HG03025 (cell line): ENCODE data around the gene BCORL1.

Source experiments
- ATAC-seq: cut with Tn5 transposase; IDR thresholded peaks from one replicate; pipeline ENCODE4 v1.9.1; 2021; ENCODE audit warnings: mild to moderate bottlenecking, moderate library complexity; ENCODE audit not compliant: unreplicated experiment, low FRiP score

The BCORL1 gene

DNA sequence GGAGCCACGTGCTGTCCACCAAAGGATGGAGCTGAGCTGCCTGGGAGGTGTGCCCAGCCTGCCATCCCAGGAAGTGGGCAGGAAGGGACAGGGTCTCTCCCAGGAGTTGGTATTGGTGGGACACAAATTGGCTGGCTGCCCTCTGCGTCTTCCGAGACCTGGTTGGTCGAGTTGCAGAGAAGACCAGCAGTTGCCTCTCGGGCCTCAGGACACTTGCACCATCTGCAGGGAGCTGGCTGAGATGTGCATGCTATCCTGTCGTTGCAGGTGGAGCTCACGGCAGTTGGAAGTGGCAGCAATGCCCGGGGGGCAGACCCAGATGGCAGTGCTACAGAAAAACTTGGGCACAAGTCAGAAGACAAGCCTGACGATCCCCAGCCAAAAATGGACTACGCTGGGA is 30.2 kb downstream of the BCORL1 start:
- ATAC-seq = no peak

DNA sequence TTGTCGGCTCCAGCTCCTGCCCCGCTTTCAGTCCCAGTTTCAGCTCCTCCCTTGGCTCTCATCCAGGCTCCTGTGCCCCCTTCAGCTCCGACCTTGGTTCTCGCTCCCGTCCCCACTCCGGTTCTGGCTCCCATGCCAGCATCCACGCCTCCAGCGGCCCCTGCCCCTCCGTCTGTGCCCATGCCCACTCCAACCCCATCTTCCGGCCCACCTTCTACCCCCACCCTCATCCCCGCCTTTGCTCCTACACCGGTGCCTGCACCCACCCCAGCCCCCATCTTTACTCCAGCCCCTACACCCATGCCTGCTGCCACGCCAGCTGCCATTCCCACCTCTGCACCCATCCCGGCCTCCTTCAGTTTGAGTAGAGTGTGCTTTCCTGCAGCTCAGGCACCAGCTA is 31.2 kb downstream of the BCORL1 start:
- ATAC-seq = no peak

DNA sequence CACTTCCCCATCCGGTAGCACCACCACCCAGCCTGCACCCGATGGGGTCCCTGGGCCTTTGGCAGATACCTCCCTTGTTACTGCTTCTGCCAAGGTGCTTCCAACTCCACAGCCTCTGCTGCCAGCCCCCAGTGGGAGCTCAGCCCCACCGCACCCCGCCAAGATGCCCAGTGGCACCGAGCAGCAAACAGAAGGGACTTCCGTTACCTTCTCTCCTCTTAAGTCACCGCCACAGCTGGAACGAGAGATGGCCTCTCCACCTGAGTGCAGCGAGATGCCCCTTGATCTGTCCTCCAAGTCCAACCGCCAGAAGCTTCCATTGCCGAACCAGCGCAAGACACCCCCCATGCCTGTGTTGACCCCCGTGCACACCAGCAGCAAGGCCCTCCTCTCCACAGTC is 31.9 kb downstream of the BCORL1 start:
- ATAC-seq = no peak

DNA sequence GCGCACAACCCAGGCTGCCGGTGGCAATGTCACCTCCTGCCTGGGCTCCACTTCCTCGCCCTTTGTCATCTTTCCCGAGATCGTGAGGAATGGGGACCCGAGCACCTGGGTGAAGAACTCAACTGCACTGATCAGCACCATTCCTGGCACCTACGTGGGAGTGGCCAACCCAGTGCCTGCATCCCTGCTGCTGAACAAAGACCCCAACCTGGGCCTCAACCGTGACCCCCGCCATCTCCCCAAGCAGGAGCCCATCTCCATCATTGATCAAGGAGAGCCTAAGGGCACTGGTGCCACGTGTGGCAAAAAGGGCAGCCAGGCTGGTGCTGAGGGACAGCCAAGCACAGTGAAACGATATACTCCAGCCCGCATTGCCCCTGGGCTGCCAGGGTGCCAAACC is 32.3 kb downstream of the BCORL1 start:
- ATAC-seq = no peak

DNA sequence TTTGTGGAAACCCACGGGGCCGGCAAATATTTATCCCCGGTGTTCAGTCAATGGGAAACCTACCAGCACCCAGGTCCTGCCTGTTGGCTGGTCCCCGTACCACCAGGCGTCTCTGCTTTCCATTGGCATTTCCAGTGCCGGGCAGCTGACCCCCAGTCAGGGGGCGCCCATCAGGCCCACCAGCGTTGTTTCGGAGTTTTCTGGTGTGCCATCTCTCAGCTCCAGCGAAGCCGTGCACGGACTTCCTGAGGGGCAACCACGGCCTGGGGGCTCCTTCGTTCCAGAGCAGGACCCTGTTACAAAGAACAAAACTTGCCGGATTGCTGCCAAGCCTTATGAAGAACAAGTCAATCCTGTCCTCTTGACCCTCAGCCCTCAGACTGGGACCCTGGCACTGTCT is 32.7 kb downstream of the BCORL1 start:
- no peak for ATAC-seq

DNA sequence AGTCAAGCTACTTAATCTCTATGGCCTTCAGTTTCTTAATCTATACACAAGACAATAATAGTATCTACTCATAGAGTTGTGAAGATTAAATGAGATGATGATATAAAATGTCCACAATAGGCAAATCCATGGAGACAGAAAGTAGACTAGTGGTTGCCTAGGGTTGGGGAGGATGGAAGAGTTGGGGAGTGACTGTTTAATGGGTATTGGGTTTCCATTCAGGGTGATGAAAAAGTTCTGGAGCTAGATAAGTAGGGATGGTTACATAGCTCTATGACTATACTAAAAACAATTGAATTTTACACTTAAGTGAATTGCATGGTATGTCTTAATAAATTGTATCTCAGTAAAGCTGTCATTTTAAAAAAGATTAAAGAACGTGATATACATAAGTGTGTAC is 35.7 kb downstream of the BCORL1 start:
- ATAC-seq = no peak

DNA sequence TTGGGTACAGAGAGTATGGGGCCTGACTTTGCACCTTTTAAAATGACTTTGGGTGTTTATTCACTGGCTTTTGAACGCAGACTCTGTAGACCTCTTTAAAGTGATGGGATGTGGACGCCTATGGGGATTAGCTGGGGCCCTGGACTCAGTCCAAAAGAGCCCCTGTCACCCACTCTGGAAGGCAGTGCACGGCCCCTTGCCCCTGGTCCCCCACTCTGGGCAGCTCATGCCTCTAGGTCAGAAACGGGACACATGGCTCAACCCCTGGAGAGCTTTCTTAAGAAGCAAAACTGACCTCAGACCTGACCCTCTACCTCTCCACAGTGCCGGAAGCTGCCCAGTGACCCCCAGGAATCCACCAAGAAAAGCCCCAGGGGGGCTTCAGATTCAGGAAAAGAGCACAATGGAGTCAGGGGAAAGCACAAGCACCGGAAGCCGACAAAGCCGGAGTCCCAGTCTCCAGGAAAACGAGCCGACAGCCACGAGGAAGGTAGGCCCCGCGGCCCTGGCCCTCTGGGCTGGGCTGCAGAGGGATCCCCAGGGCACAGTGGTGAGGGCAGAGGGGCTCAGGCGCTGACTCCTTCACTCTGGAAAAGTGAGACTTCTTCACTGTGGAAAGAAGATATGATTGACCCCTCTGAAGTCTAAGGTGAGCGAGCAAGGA is 38.4 kb downstream of the BCORL1 start:
- no peak for ATAC-seq

DNA sequence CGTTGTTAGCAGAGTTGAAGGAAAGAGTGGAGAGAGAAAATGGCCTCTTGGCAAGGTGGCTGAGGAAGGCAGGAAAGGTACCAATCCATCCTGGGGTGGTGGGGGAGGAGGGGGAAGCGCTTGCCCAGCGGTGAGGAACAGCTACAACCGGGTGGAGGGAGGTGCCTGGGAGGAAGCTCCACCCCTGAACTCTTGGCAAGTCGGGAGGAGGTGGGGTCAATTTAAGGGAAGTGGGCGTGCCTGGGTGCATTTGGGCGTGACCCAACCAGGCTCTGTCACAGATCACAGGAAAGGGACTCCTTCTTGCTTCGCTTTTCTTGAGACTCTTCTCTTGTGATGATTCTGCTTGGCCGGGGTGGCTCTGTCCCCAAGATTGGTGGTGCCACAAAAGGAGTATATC is 41.7 kb downstream of the BCORL1 start:
- ATAC-seq = peak; percentile 84

DNA sequence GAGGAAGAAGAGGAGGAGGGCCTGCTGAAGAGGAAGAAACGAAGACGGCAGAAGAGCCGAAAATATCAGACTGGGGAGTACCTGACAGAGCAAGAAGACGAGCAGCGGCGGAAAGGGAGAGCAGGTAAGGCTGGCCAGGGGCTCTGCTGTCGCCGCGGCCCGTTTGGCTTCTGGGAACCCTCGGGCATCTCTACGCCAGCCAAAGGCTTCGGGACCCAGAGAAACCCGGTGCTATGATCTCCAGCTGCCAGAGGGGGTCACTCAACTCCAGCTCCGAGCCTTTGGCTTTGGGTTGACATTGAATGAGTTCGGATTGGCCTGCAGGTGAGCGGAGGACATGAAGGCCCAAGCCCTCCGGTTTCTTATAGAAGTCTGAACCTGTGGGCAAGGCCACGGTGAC is 42.8 kb downstream of the BCORL1 start:
- ATAC-seq = no peak

DNA sequence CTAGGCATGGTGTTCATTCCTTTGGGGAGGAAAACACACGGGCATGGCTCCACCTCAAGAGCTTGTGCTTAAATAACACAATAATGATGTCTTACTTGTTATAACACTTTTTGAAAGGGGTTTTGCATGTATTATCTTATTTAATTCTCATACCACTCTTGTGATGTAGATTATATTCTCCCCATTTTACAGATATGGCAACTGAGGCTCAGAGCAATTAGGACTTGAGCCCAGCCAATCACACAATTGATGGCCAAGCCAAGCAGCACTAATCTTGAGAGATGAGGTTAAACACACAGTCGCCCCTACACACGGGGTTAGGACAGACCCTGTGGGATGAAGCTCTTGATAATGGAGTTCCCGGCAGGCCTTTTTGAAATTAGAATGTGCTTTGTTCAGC is 45.1 kb downstream of the BCORL1 start:
- no peak for ATAC-seq

DNA sequence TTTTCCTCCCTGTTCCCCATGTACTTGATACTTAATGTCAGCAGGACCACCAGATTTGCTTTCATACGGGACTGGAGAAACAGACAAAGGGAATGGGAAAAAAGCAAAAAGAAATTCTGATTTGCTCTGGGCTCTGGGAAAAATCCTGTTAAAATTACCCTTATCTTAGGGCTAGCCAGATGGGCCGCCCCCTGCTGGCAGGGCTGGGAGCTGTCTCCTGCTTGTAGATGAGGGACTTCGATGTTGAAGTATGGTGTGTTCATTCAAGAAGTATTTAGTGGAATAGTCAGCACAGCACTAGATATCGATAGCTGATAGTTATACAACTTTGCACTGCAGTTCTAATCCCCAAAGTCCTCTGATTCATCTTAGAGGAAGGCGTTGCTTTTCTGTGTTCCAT is 45.8 kb downstream of the BCORL1 start:
- no peak for ATAC-seq

DNA sequence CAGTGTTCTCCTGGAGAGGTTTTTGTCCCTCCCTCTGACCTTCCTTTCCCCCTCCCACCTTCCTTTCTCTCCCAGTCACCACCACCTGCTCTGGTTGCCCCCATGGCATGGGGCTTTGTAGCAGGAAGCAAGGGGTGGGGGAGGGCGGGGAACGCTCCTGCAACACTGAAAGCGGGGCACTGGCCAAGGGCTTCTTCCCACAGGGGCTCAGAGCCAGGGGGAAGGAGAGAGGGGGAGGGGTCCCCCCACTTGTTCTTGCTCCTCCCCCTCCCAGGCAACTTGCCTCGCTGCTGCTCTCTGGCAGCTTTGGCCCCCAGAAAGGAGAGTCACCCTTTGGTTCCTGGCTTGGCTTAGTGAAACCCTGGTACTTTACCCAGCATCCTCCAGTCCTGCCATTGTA is 48.4 kb downstream of the BCORL1 start:
- no peak for ATAC-seq

DNA sequence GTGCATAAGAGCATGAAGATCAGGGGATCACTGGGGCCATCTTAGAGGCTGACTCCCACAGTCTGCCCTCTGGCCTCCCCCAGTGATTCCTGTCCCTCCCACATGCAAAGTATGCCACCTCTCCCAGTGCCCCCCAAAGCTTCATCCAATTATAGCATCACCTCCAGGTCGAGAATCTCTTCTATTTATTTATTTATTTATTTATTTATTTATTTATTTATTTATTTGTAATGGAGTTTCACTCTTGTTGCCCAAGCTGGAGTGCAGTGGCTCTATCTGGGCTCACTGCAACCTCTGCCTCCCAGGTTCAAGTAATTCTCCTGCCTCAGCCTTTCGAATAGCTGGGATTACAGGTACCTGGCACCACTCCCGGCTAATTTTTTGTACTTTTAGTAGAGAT is 50.1 kb downstream of the BCORL1 start:
- no peak for ATAC-seq

DNA sequence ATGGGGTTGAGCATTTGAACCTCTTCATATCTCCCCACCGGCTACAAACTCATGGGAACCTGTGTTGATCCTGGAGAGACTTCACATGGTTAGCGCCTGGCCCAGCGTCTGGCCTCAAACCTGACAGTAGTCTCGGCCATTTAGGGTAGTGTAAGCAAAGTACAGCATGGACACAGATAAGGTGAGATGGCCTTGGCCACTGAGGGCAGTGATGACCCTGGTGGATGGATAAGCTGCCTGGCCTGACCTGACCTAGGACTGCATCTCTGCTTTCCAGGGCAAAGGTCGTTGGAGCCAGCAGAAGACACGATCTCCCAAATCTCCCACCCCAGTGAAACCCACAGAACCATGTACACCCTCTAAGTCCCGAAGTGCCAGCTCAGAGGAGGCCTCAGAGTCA is 51.7 kb downstream of the BCORL1 start:
- no peak for ATAC-seq

DNA sequence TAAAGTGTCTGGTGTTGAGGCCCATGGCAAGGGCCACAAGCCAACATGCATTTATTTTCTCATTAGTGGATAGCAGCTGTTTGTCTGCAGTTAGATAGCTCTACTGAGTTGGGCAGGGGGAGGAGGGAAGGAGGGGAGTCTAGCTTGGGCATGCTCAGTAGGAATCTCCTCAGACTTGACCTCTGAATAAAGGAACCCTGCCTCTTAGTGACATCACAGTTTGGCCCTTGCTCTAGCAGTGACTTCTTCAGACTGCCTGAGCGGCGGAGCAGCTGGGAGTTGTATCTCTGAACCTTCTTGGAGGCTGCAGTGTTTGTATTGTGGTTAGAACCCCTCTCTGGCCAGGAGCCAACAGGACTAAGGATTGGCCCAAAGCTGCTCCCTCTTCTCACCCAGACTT is 57.4 kb downstream of the BCORL1 start:
- no peak for ATAC-seq

DNA sequence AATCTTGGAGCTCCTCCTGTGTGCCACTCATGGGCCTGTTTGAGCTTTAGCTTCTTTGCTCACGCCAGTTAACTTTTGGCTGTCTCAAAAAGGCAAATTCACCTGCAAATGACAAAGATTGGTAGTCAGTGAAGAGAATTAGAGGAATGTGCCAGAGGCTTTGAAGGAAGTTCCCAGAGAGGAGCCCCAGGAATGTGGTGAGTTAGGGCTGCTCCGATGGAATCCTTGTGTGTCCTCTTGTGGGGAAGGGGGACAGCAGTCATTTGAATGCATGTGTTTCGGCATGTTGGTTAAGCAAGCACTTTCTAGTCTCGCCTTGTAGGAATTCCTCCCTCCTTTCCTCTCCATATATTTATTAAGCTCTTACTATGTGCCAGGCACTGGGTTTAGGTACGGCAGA is 65.0 kb downstream of the BCORL1 start:
- no peak for ATAC-seq

DNA sequence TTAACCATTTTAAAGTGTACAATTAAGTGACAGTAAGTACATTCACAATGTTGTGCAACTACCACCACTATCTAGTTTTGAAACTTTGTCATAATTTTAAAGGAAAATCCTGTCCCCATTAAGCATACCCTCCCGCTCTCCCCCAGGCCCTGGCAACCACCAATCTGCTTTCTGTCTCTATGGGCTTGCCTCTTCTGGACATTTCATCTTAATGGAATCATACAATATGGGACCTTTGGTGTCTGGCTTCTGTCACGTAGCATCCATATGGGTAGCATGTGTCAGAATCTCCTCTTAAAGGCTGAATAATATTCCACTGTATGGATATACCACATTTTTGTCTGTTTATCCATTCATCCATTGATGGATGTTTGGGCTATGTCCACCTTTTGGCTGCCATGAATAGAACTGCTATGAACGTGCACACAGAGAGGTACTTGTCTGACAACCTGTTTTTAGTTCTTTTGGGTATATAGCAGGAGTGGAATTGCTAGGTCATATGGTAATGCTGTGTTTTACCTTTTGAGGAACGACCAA is 66.3 kb downstream of the BCORL1 start:
- ATAC-seq = no peak

DNA sequence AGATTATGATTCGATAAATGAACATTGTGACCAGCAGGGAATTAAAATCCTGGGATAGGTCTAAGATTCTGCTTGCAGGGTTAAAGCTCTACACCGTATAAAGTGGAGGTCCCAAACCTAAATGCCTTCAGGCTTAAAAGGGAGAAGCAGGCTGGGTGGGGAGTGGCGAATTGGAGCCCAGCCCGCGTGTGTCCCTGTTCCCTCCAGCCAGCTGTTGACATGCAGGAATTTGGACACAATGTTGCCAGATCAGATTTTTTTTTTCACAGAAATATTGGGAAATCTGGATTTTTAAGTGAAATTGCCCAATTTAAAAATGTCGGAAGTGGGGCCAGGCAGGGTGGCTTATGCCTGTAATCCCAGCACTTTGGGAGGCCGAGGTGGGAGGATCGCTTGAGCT is 67.4 kb downstream of the BCORL1 start:
- ATAC-seq = no peak

DNA sequence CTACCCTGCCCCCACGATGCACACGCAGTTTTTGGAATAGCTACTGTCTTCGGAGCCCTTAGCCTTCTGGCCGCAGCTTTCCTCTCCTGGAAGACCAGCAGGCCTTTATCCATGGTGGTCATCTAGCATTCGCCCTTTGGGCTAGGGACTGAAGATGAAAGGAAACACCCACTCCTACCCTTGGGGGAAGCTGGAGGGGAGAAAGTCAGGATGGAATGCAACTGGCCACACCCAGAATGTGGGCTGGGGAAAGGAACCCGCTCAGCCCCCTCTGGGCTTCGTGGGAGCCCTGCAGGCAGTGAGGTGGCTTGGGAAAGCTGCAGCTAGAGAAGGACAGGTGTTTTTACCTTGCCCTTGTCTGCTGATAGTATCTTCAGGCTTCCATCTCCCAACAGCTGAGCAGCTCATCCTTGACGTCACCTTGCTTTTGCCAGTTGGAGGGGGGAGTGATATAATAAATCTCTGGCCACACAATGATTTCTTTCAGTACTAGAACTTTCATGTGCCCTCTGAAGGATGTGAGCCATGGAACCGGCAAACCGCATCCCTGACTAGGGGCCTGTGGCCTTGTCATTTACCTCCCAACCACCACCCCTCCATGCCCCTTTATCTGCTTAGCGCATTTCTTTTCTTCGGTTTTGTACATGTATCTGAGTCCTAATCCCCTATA is 68.9 kb downstream of the BCORL1 start:
- ATAC-seq = no peak

DNA sequence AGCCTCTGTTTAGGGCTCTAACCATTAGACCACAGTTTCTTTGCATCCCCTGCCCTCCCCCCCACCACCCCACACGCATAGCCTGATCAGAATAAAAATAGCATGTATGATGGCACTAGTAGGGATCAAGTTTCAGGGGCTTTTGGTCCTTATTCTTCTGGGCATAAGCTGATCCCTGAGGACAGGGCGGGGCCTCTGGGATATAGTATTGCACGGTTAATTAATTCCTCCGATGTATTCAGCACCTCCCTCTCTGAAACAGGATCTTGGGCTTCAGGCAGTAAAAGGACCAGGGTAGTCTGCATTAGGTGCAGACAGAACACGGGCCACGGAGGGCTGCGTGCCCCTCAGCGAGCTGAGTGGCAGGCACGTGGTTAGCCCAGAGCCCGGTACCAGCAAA is 70.8 kb downstream of the BCORL1 start:
- no peak for ATAC-seq

DNA sequence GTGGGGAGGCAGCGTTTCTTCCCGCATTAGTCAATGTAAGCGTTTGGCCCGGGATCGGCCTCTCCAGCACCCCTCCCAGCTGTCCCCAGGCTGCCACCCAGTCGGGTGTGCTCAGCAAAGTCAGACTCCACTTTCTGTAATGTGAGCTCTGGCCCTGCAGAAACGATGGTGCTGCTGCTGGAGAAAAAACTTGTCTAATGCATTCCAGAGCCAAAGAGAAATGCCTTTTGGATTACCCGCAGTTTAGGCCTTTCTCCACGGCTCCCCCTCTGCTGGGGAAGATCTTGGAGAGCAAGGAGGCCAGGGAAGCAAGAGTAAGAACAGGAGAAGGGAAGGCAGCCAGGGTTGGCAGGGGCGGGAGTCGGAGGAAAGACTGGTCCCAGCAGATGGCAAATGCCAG is 72.7 kb downstream of the BCORL1 start:
- ATAC-seq = no peak

DNA sequence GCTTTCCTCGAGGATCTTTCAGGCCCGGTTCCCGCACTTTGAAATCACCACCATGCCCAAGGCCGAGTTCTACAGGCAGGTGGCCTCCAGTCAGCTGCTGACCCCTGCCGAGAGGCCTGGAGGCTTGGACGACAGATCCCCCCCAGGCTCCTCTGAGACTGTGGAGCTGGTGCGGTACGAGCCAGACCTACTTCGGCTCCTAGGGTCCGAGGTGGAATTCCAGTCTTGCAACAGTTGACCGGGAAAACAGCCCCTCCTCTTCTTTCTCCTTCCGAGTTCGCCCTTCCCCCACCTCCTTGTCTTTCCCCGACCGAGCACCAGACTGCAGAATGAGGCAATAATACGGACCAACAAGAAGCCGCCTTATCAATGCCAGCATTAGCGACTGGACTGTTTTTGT is 73.5 kb downstream of the BCORL1 start:
- no peak for ATAC-seq
